GM12892 (cell line): Measurements from ENCODE around the gene CEP112.

Source experiments
- DNase-seq: peaks from one replicate; pipeline ENCODE4 v3.0.0; 2011; ENCODE audit not compliant: insufficient read length
- FAIRE-seq: peaks from 2 replicates; lab custom pipeline; 2011; peaks lifted over from hg19 to GRCh38; lab: Jason Lieb, UNC
- POLR2A ChIP-seq: IDR thresholded peaks from 2 replicates; pipeline ENCODE4 v1.6.1; 2011; ENCODE audit warnings: low read depth, low read length, control low read depth
- POLR2AphosphoS5 ChIP-seq: IDR thresholded peaks from 2 replicates; pipeline ENCODE4 v1.6.1; 2011; ENCODE audit warnings: low read depth, low read length, control low read depth
- TAF1 ChIP-seq: IDR thresholded peaks from 2 replicates; pipeline ENCODE4 v1.6.1; 2011; ENCODE audit warnings: low read depth, mild to moderate bottlenecking, control low read depth, low read length, borderline replicate concordance

CEP112 gene

DNA sequence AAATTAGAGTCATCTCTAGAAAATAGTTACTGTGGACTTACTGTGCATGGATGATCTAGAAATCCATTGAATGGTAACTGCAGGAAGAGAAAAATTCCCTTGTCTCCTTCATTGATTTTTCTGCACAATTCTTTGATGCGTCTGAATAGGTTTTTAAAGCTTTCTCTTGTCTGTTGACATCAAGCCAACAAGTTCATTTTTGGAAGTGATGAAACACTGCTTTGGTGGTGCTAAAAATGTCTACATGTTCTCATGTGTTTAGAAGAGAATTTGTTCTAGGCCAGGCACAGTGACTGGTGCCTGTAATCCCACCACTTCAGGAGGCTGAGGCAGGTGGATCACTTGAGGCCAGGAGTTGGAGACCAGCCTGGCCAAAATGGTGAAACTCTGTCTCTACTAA lies 573.4 kb downstream of the CEP112 start:
- DNase-seq (no peak), FAIRE-seq (no peak)
- TF ChIP-seq TAF1, result no peak
- no peak for TF ChIP-seq POLR2A
- TF ChIP-seq POLR2AphosphoS5, result no peak

DNA sequence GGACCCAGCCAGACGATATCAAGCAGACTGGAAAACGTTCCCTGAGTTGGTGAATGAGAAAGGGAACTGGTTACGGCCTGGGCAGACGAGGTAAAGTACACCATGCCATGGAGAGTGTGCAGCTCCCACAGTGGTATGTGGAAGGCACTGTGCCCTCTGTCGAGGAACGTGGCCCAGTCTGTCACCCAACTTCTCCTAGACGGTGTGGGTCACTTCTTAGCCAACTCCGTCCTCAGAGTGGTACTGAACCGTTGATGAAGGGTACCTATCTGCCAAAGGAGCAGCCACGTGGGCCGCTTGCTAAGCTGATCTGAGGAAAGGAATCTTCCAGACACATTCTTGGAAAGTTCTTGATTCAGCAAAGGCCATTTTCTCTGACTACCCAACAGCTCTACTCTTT lies 574.4 kb downstream of the CEP112 start:
- no peak for DNase-seq
- FAIRE-seq, result no peak
- TF ChIP-seq TAF1 (no peak), POLR2A (no peak)

DNA sequence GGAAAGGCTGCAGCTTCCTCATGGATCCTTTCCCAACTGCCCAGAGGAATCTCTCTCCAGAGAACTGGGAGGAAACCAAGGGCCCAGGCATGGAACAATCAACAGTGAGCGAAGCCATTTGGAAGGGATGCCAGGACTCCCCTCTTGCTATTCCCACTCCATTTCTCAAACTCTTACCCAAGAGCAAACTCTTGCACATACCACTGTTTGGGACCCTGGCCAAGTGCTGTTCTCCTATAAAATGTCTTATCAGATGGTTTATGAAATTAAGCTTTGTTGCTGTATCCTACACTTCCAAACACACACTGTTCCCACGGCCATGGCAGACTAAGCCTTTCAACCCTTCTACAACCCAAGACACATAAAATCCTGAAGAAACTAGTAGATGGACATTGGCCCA lies 582.2 kb downstream of the CEP112 start:
- no peak for FAIRE-seq
- TF ChIP-seq POLR2A (no peak), POLR2AphosphoS5 (no peak), TAF1 (no peak)
- DNase-seq, result no peak

DNA sequence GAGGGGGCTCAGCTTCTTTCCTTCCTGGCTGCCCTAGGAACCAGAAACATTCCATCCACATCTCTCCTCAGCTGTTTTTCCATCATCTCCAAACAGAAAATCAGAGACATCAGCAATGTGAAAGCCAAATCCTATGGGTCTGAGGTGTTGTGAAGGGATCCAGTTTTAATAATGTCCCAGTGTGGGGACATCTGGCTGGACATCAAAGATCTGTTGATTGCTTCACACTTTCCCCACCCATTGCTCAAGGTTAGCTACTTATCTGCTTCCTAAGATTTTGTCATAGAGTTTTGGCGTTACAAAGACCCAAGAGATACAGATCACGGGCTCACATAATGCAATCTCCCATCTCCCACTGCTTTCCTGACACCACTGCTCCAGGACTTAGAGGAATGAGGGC lies 582.6 kb downstream of the CEP112 start:
- FAIRE-seq (no peak), DNase-seq (no peak)
- no peak for TF ChIP-seq POLR2A
- TF ChIP-seq TAF1, result no peak
- TF ChIP-seq POLR2AphosphoS5, result no peak

DNA sequence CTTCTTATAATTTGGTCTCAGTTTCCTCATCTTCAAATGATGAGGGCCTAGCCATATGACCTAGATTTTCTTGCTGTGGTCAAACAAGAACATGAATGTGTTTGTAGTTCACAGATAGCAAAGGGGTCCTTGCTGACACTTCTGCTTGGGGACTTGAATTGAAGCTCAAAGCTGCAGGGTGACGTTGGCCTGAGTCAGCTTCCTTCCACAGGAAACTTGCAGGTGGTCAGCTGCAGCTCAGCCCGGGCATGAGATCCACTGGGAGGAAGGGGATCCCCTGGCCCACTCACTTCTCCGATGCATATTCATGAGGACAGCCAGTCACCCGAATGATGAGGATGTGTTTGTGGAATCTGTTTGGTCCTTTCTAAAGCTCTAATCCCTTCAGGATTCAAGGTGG lies 587.9 kb downstream of the CEP112 start:
- no peak for TF ChIP-seq POLR2A
- TF ChIP-seq TAF1, result no peak
- no peak for TF ChIP-seq POLR2AphosphoS5
- FAIRE-seq (no peak), DNase-seq (no peak)

DNA sequence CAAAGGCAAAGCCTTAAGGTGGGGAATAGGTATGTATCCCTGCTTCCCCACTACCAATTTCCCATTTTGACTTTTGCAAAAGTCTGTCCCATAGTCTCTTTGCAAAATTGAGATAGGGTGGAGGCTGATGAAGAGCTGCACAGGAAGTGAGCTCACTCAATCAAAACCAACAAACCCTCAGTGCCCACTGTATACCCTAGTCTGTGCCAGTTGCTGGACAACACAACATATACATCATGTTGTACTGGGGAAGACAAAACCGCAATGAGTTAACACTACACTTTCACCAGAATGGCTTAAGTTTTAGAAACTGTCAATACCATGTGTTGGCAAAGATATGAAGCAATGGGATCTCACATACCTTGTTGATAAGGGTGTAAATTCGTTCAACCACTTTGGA lies 590.1 kb downstream of the CEP112 start:
- DNase-seq (no peak), FAIRE-seq (no peak)
- no peak for TF ChIP-seq POLR2A

DNA sequence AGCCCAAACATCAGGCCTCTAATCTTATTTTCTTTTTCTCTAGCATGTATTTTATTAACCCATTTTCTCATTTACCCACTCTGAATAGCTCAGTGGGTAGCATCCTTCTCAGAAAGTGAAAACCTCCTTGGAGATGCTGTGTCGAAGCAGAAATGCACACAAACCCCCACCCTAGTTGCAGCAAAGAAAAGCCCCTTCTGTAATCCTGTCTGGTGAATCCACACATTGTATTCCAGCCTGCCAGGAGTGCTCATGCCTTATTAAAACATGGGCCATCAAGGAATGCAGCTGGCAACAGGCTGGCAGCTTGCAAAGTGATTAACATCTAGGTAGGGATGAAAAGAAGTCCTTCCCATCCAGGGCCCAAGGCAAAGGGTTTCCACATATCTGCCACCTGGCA lies 590.8 kb downstream of the CEP112 start:
- DNase-seq (no peak), FAIRE-seq (no peak)
- no peak for TF ChIP-seq POLR2A
- TF ChIP-seq TAF1, result no peak
- no peak for TF ChIP-seq POLR2AphosphoS5

DNA sequence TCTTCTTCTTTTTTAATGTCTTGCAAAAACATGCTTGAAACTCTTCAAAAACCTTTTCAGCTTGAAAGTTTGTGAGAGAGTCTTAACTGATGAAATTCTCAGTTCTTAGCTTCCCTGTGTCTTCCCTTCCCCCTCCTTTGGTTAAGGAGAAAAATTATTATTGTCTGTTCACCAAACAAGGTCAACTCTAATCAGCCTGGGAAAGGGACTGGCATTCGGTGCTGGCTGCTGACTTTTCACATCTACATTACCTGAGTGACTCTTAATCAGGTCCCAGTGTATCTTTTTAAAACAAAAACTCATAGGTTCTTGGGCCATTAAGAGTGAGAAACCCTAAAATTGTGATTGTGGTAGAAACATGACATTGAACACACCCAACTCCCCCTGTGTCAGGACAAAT lies 591.4 kb downstream of the CEP112 start:
- no peak for TF ChIP-seq TAF1
- no peak for TF ChIP-seq POLR2A
- no peak for TF ChIP-seq POLR2AphosphoS5
- DNase-seq (no peak), FAIRE-seq (no peak)

DNA sequence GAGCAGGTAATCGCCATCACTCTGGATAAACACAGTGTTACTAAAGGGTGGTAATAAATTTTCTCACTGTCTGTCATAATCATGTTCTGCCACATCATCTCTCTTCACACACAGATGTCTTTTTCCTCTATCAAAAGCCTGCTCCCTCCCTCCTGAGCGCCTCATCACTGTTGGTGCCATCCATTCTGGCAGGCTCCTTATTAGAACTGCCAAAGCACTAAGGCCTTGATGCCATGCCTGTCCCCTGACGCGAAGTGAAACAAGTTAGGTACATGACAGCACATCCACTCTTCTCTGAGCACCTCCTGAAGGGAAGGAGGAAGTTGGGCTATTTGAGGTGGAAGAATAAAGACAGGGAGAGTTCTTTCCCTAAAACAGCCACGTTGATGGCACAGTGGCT lies 592.3 kb downstream of the CEP112 start:
- no peak for DNase-seq
- FAIRE-seq, result no peak
- TF ChIP-seq POLR2AphosphoS5, result no peak
- no peak for TF ChIP-seq TAF1
- no peak for TF ChIP-seq POLR2A

DNA sequence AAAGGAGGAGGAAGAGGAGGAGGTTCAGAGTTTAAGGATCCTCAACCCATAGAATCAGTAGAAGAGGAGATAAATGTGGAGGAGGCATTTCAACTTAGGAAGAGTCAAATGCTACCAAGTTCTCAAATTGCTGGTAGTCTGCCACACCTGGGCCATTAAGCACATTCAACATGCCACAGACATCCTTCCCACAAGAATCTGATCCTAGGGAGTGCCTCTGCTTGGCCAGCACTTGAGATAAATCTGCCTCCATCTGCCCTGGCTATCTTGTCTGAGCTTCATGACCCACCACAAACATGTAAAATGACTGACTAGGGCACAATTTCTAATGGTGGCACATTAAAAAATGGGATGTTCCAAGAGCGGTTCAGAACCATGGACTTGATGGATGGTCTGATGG lies 593.2 kb downstream of the CEP112 start:
- FAIRE-seq (no peak), DNase-seq (no peak)
- TF ChIP-seq POLR2AphosphoS5, result no peak

DNA sequence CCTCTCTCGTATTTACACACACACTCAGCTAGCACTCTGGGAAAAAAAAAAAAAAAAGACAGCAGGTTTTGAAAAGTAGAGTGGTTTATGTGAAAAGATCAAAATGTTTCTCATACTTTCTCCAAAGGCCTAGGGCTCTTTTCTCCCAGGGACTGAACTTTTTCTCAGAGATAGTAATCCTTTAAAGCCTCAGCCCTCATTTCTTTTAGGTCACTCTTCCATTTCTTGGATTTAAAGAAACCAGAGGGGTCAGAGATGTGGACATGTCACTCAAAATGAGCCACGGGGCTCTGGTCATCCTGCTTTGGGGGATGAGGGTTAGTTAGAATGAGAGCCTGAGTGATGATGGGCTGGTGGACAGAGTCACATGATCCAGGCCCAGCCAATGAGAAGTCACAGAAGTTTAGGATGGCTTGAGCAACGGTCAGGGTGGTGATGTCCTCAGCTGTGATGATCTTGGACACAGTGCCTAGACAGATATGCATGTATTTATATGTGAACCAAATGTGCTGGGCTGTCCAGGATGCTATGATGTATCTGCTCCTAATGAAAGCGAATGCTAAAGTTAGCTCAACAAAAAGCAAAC lies 596.8 kb downstream of the CEP112 start:
- FAIRE-seq (no peak), DNase-seq (no peak)
- TF ChIP-seq POLR2A (no peak), POLR2AphosphoS5 (no peak), TAF1 (no peak)

DNA sequence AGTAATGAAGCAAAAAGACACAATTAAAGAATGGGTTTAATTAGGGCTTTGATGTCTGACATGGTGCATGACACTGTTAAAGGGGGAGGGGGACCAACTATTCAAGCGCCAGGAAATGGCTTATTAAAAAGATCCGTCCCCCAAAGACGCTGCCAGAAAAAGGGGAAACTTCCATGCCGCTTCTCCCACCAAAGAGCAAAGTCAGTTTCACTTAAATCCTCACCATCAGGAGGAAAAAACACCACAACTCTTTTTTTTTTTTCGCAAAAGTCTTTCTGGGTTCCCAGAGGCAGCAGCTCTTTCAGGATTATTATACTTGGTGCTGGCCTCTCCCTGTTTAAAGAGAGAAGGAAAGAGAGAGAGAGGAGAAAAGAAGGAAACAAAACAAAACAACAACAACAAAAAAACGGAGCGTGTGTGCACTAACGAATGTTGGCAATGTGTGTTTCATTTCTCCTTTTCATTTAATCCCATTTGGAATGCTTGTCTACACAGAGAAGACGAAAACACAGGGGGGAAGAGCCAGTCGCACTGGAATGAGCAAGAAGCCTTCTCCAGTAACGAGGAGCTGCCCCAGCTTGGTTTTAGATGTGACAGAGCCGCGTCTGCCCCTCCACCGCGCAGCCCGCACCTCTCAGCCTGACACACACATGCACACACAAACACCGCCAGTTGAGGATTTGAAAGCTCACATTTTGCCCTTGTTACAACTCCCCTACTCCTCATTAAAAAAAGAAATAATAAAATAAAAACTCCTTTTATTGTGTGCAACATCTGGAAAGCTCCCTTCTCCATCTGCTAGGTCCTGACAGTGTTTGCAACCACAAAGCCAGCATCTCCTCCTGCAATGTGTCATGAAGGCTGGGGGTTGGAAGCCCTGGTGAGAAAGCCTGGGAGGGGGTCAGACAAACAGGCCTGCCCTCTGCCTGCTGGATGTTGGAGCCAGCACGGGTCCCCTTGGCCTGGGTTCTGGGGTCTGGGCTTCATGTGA lies 597.8 kb downstream of the CEP112 start:
- TF ChIP-seq POLR2A, result no peak
- TF ChIP-seq TAF1, result no peak
- no peak for TF ChIP-seq POLR2AphosphoS5
- DNase-seq, result no peak
- no peak for FAIRE-seq
